ENCODE measurements around the gene HAVCR1.
A peak's percentile ranks its signal among the peaks of the same experiment; 100 is the strongest.
"Not testable (repeated sequence)": the region's sequence is repeated elsewhere in the genome, so short reads cannot be mapped to it uniquely, and the experiment has no call there.

The HAVCR1 gene

DNA sequence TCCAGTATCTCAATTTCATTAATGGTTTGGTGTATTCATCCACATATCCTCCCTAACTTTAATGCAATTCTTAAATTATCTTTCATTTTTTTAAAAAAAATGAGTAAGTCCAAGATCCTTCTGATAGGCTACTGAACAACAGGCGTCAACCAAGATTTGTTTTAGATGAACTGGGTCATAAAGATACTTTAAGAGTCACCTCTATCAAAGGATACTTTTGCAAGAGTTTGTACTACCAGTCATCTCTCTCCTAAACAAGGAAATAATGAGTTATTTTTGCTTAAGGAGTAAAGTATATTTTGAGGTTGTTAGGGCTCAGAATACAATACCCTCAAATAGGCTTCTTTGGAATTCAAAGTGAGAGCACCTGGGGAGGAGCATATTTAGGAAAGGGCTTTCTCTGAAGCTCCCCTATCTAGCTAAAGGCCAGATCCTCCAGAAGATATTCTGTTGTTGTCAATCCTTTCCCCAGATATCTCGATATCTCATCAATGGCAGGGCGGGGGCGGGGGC is 25.8 kb downstream of the HAVCR1 start:
- no peak for DNase-seq
- TF ChIP-seq GATA1 (IDR thresholded peaks at IDR 0.05; ENCODE audit: low read depth, low read length) (no peak), POLR2A (IDR thresholded peaks at IDR 0.05; ENCODE audit: low read length) (no peak)

- TF ChIP-seq POLR2A (IDR thresholded peaks at IDR 0.05; ENCODE audit: low read length) (no peak), GATA1 (IDR thresholded peaks at IDR 0.05; ENCODE audit: low read depth, low read length) (no peak)
- no peak for DNase-seq
These were observed 28.2 kb downstream of the HAVCR1 start for GRCh38 chr5:157030692-157031091.

DNA sequence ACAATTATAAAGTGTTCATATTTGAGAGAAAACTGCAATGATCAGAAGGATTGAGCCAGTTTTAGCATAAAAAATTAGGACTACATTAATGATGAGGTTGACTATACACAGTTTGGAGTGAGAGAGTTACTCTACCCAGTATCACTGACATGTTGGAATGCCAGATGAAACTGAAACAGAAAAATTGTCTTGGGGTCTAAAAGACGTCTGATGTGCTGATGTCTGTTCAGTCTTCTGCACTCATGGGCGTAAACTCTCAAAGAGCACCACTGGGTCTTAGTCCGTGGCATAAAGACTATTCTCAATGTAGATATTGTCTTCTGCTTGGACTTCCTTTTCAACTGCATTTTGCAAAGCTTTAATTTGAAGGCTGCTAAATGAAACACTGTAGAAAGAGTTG is 29.5 kb downstream of the HAVCR1 start:
- TF ChIP-seq POLR2A (IDR thresholded peaks at IDR 0.05; ENCODE audit: low read length) (no peak), GATA1 (IDR thresholded peaks at IDR 0.05; ENCODE audit: low read depth, low read length) (no peak)
- no peak for DNase-seq

- not testable (repeated sequence) for DNase-seq
These were observed 31.3 kb downstream of the HAVCR1 start for GRCh38 chr5:157027663-157028062.

DNA sequence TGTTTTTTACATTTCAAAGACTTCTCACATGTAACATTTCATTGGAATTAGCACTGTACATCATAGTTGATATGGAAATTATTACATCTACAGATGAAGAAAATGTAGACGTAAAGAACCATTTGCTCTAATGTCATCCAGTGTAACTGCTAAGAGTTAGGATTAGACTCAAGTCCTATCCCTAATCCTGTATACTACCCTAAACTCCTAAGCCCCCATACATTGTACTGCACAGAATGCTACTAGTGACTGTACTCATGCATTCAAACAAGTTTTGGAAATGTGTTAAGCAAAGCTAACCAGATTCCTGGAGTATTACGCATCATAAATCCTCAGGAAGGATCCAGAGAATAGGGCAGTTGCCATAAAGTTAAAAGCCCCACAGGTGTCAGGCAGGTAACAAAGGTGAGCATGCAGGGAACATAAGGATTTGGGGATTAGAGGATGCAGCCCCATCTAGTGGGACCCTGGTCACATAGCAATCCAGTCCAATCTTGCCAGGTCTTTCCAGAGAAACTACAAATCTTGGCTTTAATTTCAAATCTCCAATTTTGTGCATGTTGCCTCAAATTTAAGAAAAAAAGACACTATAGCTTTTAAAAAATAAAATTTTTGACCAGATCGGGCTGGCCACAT is 32.0 kb downstream of the HAVCR1 start:
- TF ChIP-seq GATA1 (IDR thresholded peaks at IDR 0.05; ENCODE audit: low read depth, low read length) (no peak), POLR2A (IDR thresholded peaks at IDR 0.05; ENCODE audit: low read length) (no peak)
- peak in 1 of 2 experiments; percentile 12 for DNase-seq

GRCh38 chr5:157025093-157025698 is 33.7 kb downstream of the HAVCR1 start:
- TF ChIP-seq GATA1 (IDR thresholded peaks at IDR 0.05; ENCODE audit: low read depth, low read length) (no peak), POLR2A (IDR thresholded peaks at IDR 0.05; ENCODE audit: low read length) (no peak)
- no peak for DNase-seq

DNA sequence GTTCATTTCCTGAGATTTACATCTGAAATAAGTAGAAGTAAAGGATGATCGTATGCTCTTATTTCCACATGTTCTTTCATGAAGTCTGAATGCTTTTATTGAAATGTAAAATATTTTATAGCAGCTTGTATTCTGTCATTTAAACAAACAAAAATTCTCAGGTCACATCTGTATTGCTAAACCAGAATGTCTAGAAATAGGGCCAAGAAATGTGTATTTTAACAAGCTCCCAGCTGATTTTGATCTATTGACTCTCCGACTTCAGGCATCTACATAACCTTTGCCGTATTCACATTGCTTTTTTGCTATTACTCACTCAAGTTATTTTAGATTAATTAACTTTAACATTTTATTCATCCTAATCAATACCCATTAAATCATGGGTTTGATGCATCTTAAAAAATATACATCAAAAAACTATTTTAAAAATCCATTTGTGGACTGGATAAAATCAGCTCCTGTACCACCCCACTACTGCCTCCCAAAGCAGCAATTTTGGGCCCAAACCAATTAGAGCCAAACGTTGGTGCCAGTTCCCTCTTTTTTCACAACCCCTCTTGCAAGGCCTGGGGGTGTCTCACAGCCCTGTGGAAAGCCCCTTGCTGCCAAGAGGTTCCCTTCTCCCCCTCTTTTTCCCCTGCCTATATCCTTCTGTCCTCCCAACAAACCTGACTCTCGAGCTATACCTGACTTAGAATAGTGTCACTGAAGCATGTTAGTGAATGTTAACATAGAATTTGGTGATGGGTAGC is 34.5 kb downstream of the HAVCR1 start:
- TF ChIP-seq GATA1 (IDR thresholded peaks at IDR 0.05; ENCODE audit: low read depth, low read length): no peak
- TF ChIP-seq POLR2A (IDR thresholded peaks at IDR 0.05; ENCODE audit: low read length): no peak
- no peak for DNase-seq

DNA sequence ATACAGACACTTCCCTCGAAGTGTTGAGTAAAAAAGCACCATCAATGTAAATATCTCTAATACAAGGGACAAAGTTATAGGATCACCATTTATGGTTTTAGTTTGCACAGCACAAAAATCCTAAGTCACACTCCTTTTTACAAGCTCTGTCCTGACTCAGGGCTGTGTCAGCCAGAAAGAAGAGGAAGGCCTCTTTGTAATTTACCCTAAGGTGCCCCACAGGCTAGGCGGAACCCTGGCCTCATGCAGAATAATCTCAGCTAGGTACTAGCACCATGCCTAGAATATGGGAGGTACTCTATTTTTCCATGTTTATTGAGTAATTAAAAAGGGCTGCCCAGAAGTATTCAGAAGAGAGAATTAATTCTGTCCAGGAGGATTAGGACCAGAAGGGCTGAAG is 36.9 kb downstream of the HAVCR1 start:
- TF ChIP-seq GATA1 (IDR thresholded peaks at IDR 0.05; ENCODE audit: low read depth, low read length) (no peak), POLR2A (IDR thresholded peaks at IDR 0.05; ENCODE audit: low read length) (no peak)
- DNase-seq: no peak

DNA sequence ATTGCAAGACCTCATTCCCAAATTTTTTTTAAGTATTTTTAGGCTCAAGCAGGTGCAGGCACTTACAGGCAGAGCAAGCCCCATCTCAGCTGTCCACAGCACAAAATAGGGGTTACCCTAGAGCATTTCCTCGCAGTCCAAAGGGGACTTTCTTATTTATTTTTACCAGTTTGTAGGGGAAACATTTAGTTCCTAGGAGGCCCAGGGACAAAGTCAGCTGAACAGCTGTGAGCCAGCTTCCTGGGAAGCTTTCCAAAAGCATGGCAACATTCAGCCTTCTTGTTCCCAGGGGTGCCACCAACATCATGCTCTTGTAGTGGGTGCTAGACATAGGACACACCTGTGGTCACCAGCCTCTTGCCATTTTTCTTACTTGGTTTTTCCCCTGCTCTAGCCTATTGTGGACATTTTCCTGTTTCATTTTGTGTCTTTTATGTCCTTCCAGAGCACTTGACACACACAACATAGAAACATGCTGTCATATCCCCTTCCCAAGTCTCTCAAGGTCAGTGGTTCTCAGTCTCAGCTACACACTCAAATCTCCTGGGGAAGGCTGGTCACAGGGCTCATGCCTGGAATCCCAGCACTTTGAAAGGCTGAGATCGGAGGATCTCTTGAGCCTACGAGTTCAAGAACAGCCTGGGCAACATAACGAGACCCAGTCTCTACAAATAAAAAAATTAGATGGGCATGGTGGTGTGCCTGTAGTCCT is 38.2 kb downstream of the HAVCR1 start:
- DNase-seq: no peak
- no peak for TF ChIP-seq POLR2A (IDR thresholded peaks at IDR 0.05; ENCODE audit: low read length)

DNA sequence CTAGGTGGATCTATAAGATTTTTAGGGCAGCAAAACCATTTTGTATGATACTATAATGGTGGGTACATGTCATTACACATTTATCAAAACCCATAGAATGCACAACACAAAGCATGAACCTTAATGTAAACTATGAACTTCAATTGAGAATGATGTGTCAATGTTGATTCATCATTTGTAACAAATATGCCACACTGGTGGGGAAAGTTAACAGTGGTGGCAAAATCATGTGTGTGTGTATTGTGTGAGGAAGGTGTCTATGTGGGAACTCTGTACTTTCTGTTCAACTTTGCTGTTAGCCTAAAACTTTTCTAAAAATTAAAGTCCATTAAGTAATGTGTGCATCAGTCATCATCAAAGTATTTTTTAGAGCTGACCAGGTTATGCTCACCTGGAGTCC is 38.9 kb downstream of the HAVCR1 start:
- TF ChIP-seq POLR2A (IDR thresholded peaks at IDR 0.05; ENCODE audit: low read length): no peak
- no peak for TF ChIP-seq GATA1 (IDR thresholded peaks at IDR 0.05; ENCODE audit: low read depth, low read length)

DNA sequence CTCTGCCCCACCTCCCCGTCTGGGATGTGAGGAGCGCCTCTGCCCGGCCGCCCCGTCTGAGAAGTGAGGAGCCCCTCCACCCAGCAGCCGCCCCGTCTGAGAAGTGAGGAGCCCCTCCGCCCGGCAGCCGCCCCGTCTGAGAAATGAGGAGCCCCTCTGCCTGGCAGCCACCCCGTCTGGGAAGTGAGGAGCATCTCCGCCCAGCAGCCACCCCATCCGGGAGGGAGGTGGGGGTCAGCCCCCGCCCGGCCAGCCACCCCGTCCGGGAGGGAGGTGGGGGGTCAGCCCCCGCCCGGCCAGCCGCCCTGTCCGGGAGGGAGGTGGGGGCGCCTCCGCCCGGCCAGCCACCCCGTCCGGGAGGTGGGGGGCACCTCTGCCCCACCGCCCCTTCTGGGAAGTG is 44.8 kb downstream of the HAVCR1 start:
- not testable (repeated sequence) for DNase-seq

More for the DNA sequence above, 38.9 kb downstream of the HAVCR1 start:
- no peak for DNase-seq

DNA sequence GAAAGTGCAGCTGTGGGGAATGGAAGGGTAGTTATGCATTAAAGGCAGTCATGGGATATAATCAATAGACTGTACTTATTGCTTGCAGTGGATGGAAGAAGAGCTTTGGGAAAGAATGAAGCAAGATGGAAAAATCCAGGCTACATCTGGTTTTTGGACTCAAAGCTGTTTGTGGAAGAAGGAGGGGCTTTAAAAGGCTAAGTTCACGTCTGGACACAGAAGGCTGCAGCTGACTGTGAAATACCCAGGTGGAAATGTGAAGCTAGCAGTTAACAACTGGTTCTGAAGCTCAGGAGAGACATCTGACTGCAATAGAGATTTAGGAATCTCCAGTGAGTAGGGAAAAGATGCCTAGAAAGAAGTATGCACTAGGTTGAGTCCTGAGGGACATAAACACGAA is 52.7 kb downstream of the HAVCR1 start:
- no peak for DNase-seq
- TF ChIP-seq GATA1 (IDR thresholded peaks at IDR 0.05; ENCODE audit: low read depth, low read length) (no peak), POLR2A (IDR thresholded peaks at IDR 0.05; ENCODE audit: low read length) (no peak)

- DNase-seq: no peak
- TF ChIP-seq GATA1 (IDR thresholded peaks at IDR 0.05; ENCODE audit: low read depth, low read length) (no peak), POLR2A (IDR thresholded peaks at IDR 0.05; ENCODE audit: low read length) (no peak)
These were observed 53.9 kb downstream of the HAVCR1 start for GRCh38 chr5:157004893-157005551.

DNA sequence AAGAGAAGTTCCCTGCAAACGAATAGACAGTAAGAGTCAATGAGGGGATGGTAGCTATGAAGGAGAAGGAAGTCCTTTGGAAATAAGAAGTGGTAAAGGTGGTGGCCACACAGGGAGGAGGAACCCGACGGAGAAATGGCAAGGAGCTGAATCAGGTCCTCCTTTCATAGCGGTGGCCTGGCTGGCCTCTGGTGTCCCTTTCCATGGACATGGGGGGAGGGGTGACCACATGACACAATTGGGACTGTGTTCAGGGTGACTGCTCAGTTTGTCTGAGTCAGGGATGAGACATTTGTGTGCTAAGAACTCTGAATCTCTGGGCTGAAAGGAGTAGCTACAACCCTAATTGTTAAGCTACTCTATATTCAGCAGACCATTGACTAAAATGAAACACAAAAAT is 67.2 kb downstream of the HAVCR1 start:
- DNase-seq: no peak
- TF ChIP-seq GATA1 (IDR thresholded peaks at IDR 0.05; ENCODE audit: low read depth, low read length) (no peak), POLR2A (IDR thresholded peaks at IDR 0.05; ENCODE audit: low read length) (no peak)

Measured in erythroblast (primary cell).